Mesodermal cell (in vitro differentiated cells): ENCODE results near the gene EPS8.
A peak's percentile ranks its signal among the peaks of the same experiment; 100 is the strongest.
"Not testable (repeated sequence)": the region's sequence is repeated elsewhere in the genome, so short reads cannot be mapped to it uniquely, and the experiment has no call there.

ENCODE experiments used
- H3K27ac ChIP-seq: 2 replicates; pipeline ENCODE4 v1.7.0; 2013; ENCODE audit warnings: mild to moderate bottlenecking, low read depth, low read length, moderate library complexity; ENCODE audit not compliant: severe bottlenecking
- H3K36me3 ChIP-seq: 2 replicates; pipeline ENCODE4 v1.7.1; 2013; ENCODE audit warnings: mild to moderate bottlenecking, low read length, moderate library complexity; ENCODE audit not compliant: control insufficient read depth, insufficient read depth
- H3K4me1 ChIP-seq: one replicate; pipeline ENCODE4 v1.7.1; 2013; ENCODE audit warnings: mild to moderate bottlenecking, low read length; ENCODE audit not compliant: insufficient read depth, control insufficient read depth, poor library complexity, severe bottlenecking
- H3K4me3 ChIP-seq: 2 replicates; pipeline ENCODE4 v1.7.0; 2013; ENCODE audit warnings: low read length, control low read depth, mild to moderate bottlenecking; ENCODE audit not compliant: insufficient read depth, poor library complexity, severe bottlenecking; ENCODE audit errors: extremely low read depth
- H3K9me3 ChIP-seq: 2 replicates; pipeline ENCODE4 v1.7.1; 2013; ENCODE audit warnings: mild to moderate bottlenecking, low read length, moderate library complexity; ENCODE audit not compliant: control insufficient read depth
- WGBS, 2 experiments: methylation state at CpG; one replicate each; pipeline ENCODE4 v1.1.5; 2013; ENCODE audit warnings: missing lambda C conversion rate in 2 of 2; ENCODE audit not compliant: insufficient coverage in 2 of 2; 5-methylcytosine and 5-hydroxymethylcytosine counted together

The EPS8 gene

GRCh38 chr12:15629108-15629507 is 160.1 kb downstream of the EPS8 start:
- peak overlapping the region; percentile 93 for H3K27ac ChIP-seq
- peaks cover 42% of the 10 kb centered on the region for H3K4me1 ChIP-seq
- no peak overlapping the region for H3K4me3 ChIP-seq
- H3K36me3 ChIP-seq = no peaks in the 10 kb centered on the region
- 10% methylated on average over 2 of the region's 5 CpGs; no CpG with 5 or more reads in 1 of the 2 experiments for WGBS, 2 experiments
- H3K9me3 ChIP-seq = no peaks in the 10 kb centered on the region

- Histone ChIP-seq H3K9me3 (no peaks in the 10 kb centered on the region), H3K4me3 (no peak overlapping the region), H3K27ac (peak overlapping the region; percentile 93), H3K36me3 (no peaks in the 10 kb centered on the region), H3K4me1 (peaks cover 37% of the 10 kb centered on the region)
- 33 to 40% methylated on average over 2 of the region's 4 CpGs for whole genome bisulfite sequencing, 2 experiments
Measured at GRCh38 chr12:15627995-15628945, 160.9 kb downstream of the EPS8 start.

- no peaks in the 10 kb centered on the region for H3K9me3 ChIP-seq
- H3K4me3 ChIP-seq = no peak overlapping the region
- 81 to 88% methylated on average over 1 of the region's 2 CpGs for WGBS, 2 experiments
- no peaks in the 10 kb centered on the region for H3K36me3 ChIP-seq
- no peak overlapping the region for H3K27ac ChIP-seq
- H3K4me1 ChIP-seq = peaks cover 23% of the 10 kb centered on the region
Measured at GRCh38 chr12:15625075-15625474, 164.1 kb downstream of the EPS8 start.

- Histone ChIP-seq H3K36me3 (no peaks in the 10 kb centered on the region), H3K4me3 (no peak overlapping the region), H3K9me3 (peaks cover 6% of the 10 kb centered on the region), H3K4me1 (no peaks in the 10 kb centered on the region), H3K27ac (no peak overlapping the region)
- 94 to 100% methylated on average over 2 to 3 of the region's 4 CpGs for WGBS, 2 experiments
Measured at GRCh38 chr12:15620741-15621539, 168.2 kb downstream of the EPS8 start.

GRCh38 chr12:15616495-15616894 is 172.7 kb downstream of the EPS8 start:
- not testable (repeated sequence) for H3K36me3 ChIP-seq, H3K27ac ChIP-seq, H3K4me1 ChIP-seq, H3K4me3 ChIP-seq
- H3K9me3 ChIP-seq = peaks cover 13% of the 10 kb centered on the region
- 91% methylated on average over 4 to 7 of the region's 8 CpGs for WGBS, 2 experiments

- H3K27ac ChIP-seq = no peak overlapping the region
Measured at GRCh38 chr12:15613981-15614380, 175.2 kb downstream of the EPS8 start.

GRCh38 chr12:15608941-15609340 is 180.2 kb downstream of the EPS8 start:
- Histone ChIP-seq H3K9me3 (peaks cover 4% of the 10 kb centered on the region), H3K4me1 (no peaks in the 10 kb centered on the region), H3K36me3 (no peaks in the 10 kb centered on the region), H3K4me3 (no peak overlapping the region), H3K27ac (no peak overlapping the region)
- 92 to 100% methylated on average over 1 of the region's 1 CpG for WGBS, 2 experiments

More at GRCh38 chr12:15613981-15614380, 175.2 kb downstream of the EPS8 start:
- H3K9me3 ChIP-seq = peaks cover 13% of the 10 kb centered on the region
- no peaks in the 10 kb centered on the region for H3K36me3 ChIP-seq
- H3K4me3 ChIP-seq = no peak overlapping the region
- no CpG with 5 or more reads among the region's 1 CpG for WGBS, 2 experiments
- no peaks in the 10 kb centered on the region for H3K4me1 ChIP-seq

- Histone ChIP-seq H3K4me1 (no peaks in the 10 kb centered on the region), H3K9me3 (peaks cover 4% of the 10 kb centered on the region), H3K27ac (no peak overlapping the region), H3K36me3 (no peaks in the 10 kb centered on the region), H3K4me3 (no peak overlapping the region)
- 60 to 80% methylated on average over 1 of the region's 1 CpG for WGBS, 2 experiments
Measured at GRCh38 chr12:15608406-15608805, 180.8 kb downstream of the EPS8 start.

- no peaks in the 10 kb centered on the region for H3K9me3 ChIP-seq
- H3K36me3 ChIP-seq = no peaks in the 10 kb centered on the region
- no peaks in the 10 kb centered on the region for H3K4me1 ChIP-seq
- H3K4me3 ChIP-seq = no peak overlapping the region
- 90 to 100% methylated on average over 1 to 7 of the region's 10 CpGs for WGBS, 2 experiments
- H3K27ac ChIP-seq = no peak overlapping the region
Measured at GRCh38 chr12:15605881-15606590, 183.2 kb downstream of the EPS8 start.

GRCh38 chr12:15603474-15604085 is 185.6 kb downstream of the EPS8 start:
- 100% methylated on average over 2 of the region's 4 CpGs; no CpG with 5 or more reads in 1 of the 2 experiments for WGBS, 2 experiments
- H3K4me1 ChIP-seq = no peaks in the 10 kb centered on the region
- no peaks in the 10 kb centered on the region for H3K9me3 ChIP-seq
- H3K4me3 ChIP-seq = no peak overlapping the region
- H3K27ac ChIP-seq = peak overlapping the region; percentile 48
- H3K36me3 ChIP-seq = no peaks in the 10 kb centered on the region
